GM18508 (cell line): Measurements from ENCODE around the gene ZCCHC24.

Experiments
- ATAC-seq: cut with Tn5 transposase; IDR thresholded peaks from one replicate; pipeline ENCODE4 v1.9.1; 2021; ENCODE audit warnings: moderate number of reproducible peaks; ENCODE audit not compliant: insufficient read depth, unreplicated experiment

Gene ZCCHC24

GRCh38 chr10:79387466-79387973 lies 57.9 kb downstream of the ZCCHC24 start:
- ATAC-seq, result no peak

- no peak for ATAC-seq
Measured at GRCh38 chr10:79386637-79387465, 58.6 kb downstream of the ZCCHC24 start.

- ATAC-seq, result no peak
Measured at GRCh38 chr10:79385804-79386531, 59.5 kb downstream of the ZCCHC24 start.

GRCh38 chr10:79385392-79385795 lies 60.0 kb downstream of the ZCCHC24 start:
- ATAC-seq, result no peak

GRCh38 chr10:79384773-79385391 lies 60.5 kb downstream of the ZCCHC24 start:
- no peak for ATAC-seq

GRCh38 chr10:79383974-79384606 lies 61.3 kb downstream of the ZCCHC24 start:
- ATAC-seq, result no peak

- no peak for ATAC-seq
Measured at GRCh38 chr10:79382491-79382941, 62.9 kb downstream of the ZCCHC24 start.

GRCh38 chr10:79381804-79382221 lies 63.6 kb downstream of the ZCCHC24 start:
- ATAC-seq, result no peak

- ATAC-seq, result no peak
Measured at GRCh38 chr10:79380946-79381721, 64.3 kb downstream of the ZCCHC24 start.

GRCh38 chr10:79380125-79380945 lies 65.1 kb downstream of the ZCCHC24 start:
- ATAC-seq, result no peak

- no peak for ATAC-seq
Measured at GRCh38 chr10:79379512-79380124, 65.8 kb downstream of the ZCCHC24 start.

GRCh38 chr10:79378647-79379511 lies 66.5 kb downstream of the ZCCHC24 start:
- ATAC-seq, result no peak

GRCh38 chr10:79378383-79378646 lies 67.1 kb downstream of the ZCCHC24 start:
- no peak for ATAC-seq

- ATAC-seq, result no peak
Measured at GRCh38 chr10:79377557-79378382, 67.7 kb downstream of the ZCCHC24 start.

- ATAC-seq, result no peak
Measured at GRCh38 chr10:79376751-79377556, 68.5 kb downstream of the ZCCHC24 start.

GRCh38 chr10:79376078-79376628 lies 69.3 kb downstream of the ZCCHC24 start:
- no peak for ATAC-seq
